Heart right ventricle (tissue), 16 donors: ENCODE results near the gene WFS1. TPM values are rescaled to one million over a fixed set of nuclear protein-coding genes. Genes with fewer than 3 reads are reported as not detected.
A peak's percentile ranks its signal among the peaks of the same experiment; 100 is the strongest.

Source experiments
- ATAC-seq, 8 donors: fragments of 200-7000 bp; cut with Tn5 transposase; one replicate each; pipeline ENCODE4 v1.9.1; 2020; ENCODE audit warnings: mild to moderate bottlenecking in 8 of 8, moderate library complexity in 8 of 8, moderate number of reproducible peaks in 1 of 8
- DNase-seq, 2 donors: peaks; one replicate each; pipeline ENCODE4 v3.0.0-alpha.2; 2020
- H3K27ac ChIP-seq, 10 donors: fragments of 200-600 bp; sonication (generic) in 2 of 10; one replicate each; pipeline versions ENCODE4 v1.5.0 to v1.8.0; 2020 to 2022; ENCODE audit warnings: mild to moderate bottlenecking in 3 of 10
- H3K27me3 ChIP-seq, 7 donors: fragments of 200-600 bp; one replicate each; pipeline ENCODE4 v1.8.0; 2021 to 2022; ENCODE audit warnings: mild to moderate bottlenecking in 2 of 7
- H3K36me3 ChIP-seq, 9 donors: fragments of 200-600 bp; sonication (generic) in 1 of 9; one replicate each; pipeline versions ENCODE4 v1.5.0 to v1.8.0; 2020 to 2022; ENCODE audit warnings: mild to moderate bottlenecking in 2 of 9
- H3K4me1 ChIP-seq, 9 donors: fragments of 200-600 bp; sonication (generic) in 1 of 9; one replicate each; pipeline versions ENCODE4 v1.5.0 to v1.8.0; 2020 to 2022; ENCODE audit warnings: mild to moderate bottlenecking in 4 of 9
- H3K4me3 ChIP-seq, 10 donors: fragments of 200-600 bp; sonication (generic) in 2 of 10; one replicate each; pipeline versions ENCODE4 v1.5.0 to v1.8.0; 2020 to 2022; ENCODE audit warnings: mild to moderate bottlenecking in 7 of 10, moderate library complexity in 2 of 10
- H3K9me3 ChIP-seq, 11 donors: fragments of 200-600 bp in 10 of 11; sonication (generic) in 2 of 11; one replicate each; pipeline versions ENCODE4 v1.5.0 to v1.8.0; 2013 to 2022; ENCODE audit warnings: mild to moderate bottlenecking in 2 of 11, control low read depth in 1 of 11, moderate library complexity in 1 of 11
- CTCF ChIP-seq, 9 donors: fragments of 200-600 bp; sonication (generic) in 2 of 9; IDR thresholded peaks; one replicate each; pipeline versions ENCODE4 v1.5.0 to v1.8.0; 2021 to 2022; ENCODE audit warnings: antibody characterized with exemption in 9 of 9, mild to moderate bottlenecking in 5 of 9, moderate library complexity in 1 of 9
- WGBS, 2 donors: extraction: QIAGEN DNeasy Blood & Tissue Kit; methylation state at CpG; one replicate each; pipeline ENCODE4 v1.1.7; 2013; ENCODE audit warnings: inconsistent platforms in 1 of 2; 5-methylcytosine and 5-hydroxymethylcytosine counted together
- intact Hi-C, 10 donors: fragments of 100-400 bp; cut with DNase I; formaldehyde crosslinking; loops; one replicate each; pipeline versions ENCODE4 v1.11.1 to v1.14.2; 2022
- polyA plus RNA-seq, 2 donors: library from polyadenylated mRNA; stranded (reverse); fragments of 200-250 nt; gene quantifications; one replicate each; pipeline ENCODE4 v1.2.3, GENCODE V29; 2013
- total RNA-seq, 10 donors: library from RNA; stranded (reverse); fragmentation: NEBNext Ultra II Directional in 3 of 10; extraction: Animal tissue kit (Norgen Biotek cat#: 25700) in 3 of 10; gene quantifications; one replicate each; pipeline versions ENCODE4 v1.2.1 to v1.2.4, GENCODE V29; 2021 to 2023
- donor health status: Arrhythmogenic right ventricular cardiomyopathy.
- donor health status: ischemic (EF 13 %, LVEDD 7.1; RV severe dilation, severe dysfunction).
- donor health status: healthy with polysubstance abuse.
- donor health status: DM: no; HTN: yes; CAD: no.
- donor health status: DM: no; HTN: no; CAD: no.
- donor health status: ischemic (EF 25% LVEDD 6.9; RV normal size, moderate dysfunction).
- donor health status: ischemic (EF 25% LVEDD 5.7; RV mildly dilated, moderate dysfunction).
- donor health status: healthy.
- donor health status: DM: yes; HTN: yes; CAD: no.
- donor health status: Ischemic cardiomyopathy.
- donor health status: ischemic (EF 35%, LVEDD 5.7; RV mildly dilated, moderate dysfunction).
- donor health status: nonischemic (EF 11% LVEDD 7.7; RV severe dilation, severe dysfunction).
- donor health status: DM: yes; HTN: yes; CAD: no.
- donor health status: PGD.
- donor health status: ischemic (EF 29% LVEDD 5.4; RV normal size, mild dysfunction).
- donor health status: nonischemic (EF 23%, LVEDD 6.1; RV moderate dilation, normal function).

Gene WFS1
- total and polyA plus RNA-seq, 12 donors: 35.0 to 119 (median 69.4) TPM

GRCh38 chr4:6342530-6343293, 73.1 kb downstream of the WFS1 start:
- intact Hi-C loops: no loop called here
- H3K4me1 ChIP-seq: peaks cover 0 to 13% (median 4%) of the 10 kb centered on the region in 9 donors
- H3K4me3 ChIP-seq: no peak overlapping the region
- ATAC-seq: peak; percentile 49 to 86 (median 74)
- peaks cover 0 to 60% (median 34%) of the 10 kb centered on the region in 7 donors for H3K27me3 ChIP-seq
- WGBS, 2 donors: 45 to 49% methylated on average over 23 of the region's 23 CpGs
- DNase-seq: peak; percentile 39 to 73
- no peak overlapping the region for H3K27ac ChIP-seq
- H3K36me3 ChIP-seq: no peaks in the 10 kb centered on the region
- no peak for TF ChIP-seq CTCF (IDR thresholded peaks at IDR 0.05)
- H3K9me3 ChIP-seq: peaks cover 0 to 10% (median 0%) of the 10 kb centered on the region in 11 donors

DNA sequence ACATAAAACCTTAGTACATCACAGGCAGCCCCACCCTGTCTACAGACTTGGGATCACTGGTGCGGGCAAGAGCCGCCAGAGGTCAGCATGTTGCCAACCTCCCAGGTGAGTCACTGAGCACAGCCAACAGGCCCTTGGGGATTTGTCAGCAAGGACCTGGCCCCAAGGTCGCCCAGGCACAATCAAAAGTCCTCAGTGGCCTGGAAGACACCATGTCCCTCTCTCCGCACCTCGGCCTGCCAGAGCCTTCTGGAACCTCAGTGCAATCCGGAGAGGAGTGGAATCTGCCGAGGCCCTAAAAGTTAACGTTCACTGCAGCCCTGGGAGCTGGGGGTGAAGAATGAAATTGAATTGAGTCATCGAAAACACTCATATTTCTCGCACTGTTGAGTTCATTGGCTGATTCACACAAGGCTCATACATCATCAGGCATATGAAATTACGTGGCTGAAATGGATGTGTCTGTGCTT, 74.3 kb downstream of the WFS1 start:
- Histone ChIP-seq H3K9me3 (peaks cover 0 to 10% (median 0%) of the 10 kb centered on the region in 11 donors), H3K4me1 (peaks cover 0 to 13% (median 4%) of the 10 kb centered on the region in 9 donors), H3K36me3 (no peaks in the 10 kb centered on the region), H3K4me3 (no peak overlapping the region), H3K27ac (no peak overlapping the region), H3K27me3 (peaks cover 0 to 61% (median 32%) of the 10 kb centered on the region in 7 donors)
- DNase-seq (no peak), ATAC-seq (no peak)
- intact Hi-C loops: no loop called here
- WGBS, 2 donors: 77 to 83% methylated on average over 11 of the region's 11 CpGs
- no peak for TF ChIP-seq CTCF (IDR thresholded peaks at IDR 0.05)

GRCh38 chr4:6345096-6345830, 75.6 kb downstream of the WFS1 start:
- no peak for DNase-seq
- intact Hi-C loops: no loop called here
- no peak for ATAC-seq
- Histone ChIP-seq H3K9me3 (peaks cover 0 to 10% (median 0%) of the 10 kb centered on the region in 11 donors), H3K27me3 (peaks cover 0 to 54% (median 19%) of the 10 kb centered on the region in 7 donors), H3K4me1 (peaks cover 0 to 13% (median 4%) of the 10 kb centered on the region in 9 donors), H3K27ac (no peak overlapping the region), H3K36me3 (no peaks in the 10 kb centered on the region), H3K4me3 (no peak overlapping the region)
- 74 to 79% methylated on average over 27 of the region's 27 CpGs for WGBS, 2 donors
- no peak for TF ChIP-seq CTCF (IDR thresholded peaks at IDR 0.05)

- Histone ChIP-seq H3K9me3 (peaks cover 0 to 10% (median 0%) of the 10 kb centered on the region in 11 donors), H3K27ac (no peak overlapping the region), H3K27me3 (peaks cover 0 to 50% (median 13%) of the 10 kb centered on the region in 7 donors), H3K4me1 (peaks cover 0 to 13% (median 4%) of the 10 kb centered on the region in 9 donors), H3K36me3 (no peaks in the 10 kb centered on the region), H3K4me3 (no peak overlapping the region)
- 77 to 78% methylated on average over 13 of the region's 13 CpGs for WGBS, 2 donors
- TF ChIP-seq CTCF (IDR thresholded peaks at IDR 0.05): no peak
- no peak for ATAC-seq
- intact Hi-C loops: no loop called here
- DNase-seq: no peak
Observed at GRCh38 chr4:6345866-6346265, 76.2 kb downstream of the WFS1 start.
